ENCODE measurements around the gene RIPOR3.
"Not testable (repeated sequence)": the region's sequence is repeated elsewhere in the genome, so short reads cannot be mapped to it uniquely, and the experiment has no call there.

RIPOR3 gene

GRCh38 chr20:50701041-50701963, 10.0 kb upstream of the RIPOR3 start:
- no peak for DNase-seq

- no peak for DNase-seq
Observed at GRCh38 chr20:50699688-50700087, 8.3 kb upstream of the RIPOR3 start.

GRCh38 chr20:50698255-50698654, 6.9 kb upstream of the RIPOR3 start:
- not testable (repeated sequence) for DNase-seq

- DNase-seq: no peak
Observed at GRCh38 chr20:50695135-50695872, 4.0 kb upstream of the RIPOR3 start.

GRCh38 chr20:50694379-50695134, 3.2 kb upstream of the RIPOR3 start:
- DNase-seq: no peak

GRCh38 chr20:50693001-50693400, 1.7 kb upstream of the RIPOR3 start:
- DNase-seq: no peak

- DNase-seq: no peak
Observed at GRCh38 chr20:50692552-50692933, 1.2 kb upstream of the RIPOR3 start.

- DNase-seq: no peak
Observed at GRCh38 chr20:50691573-50692551, 520 bp upstream of the RIPOR3 start.

- no peak for DNase-seq
Observed at GRCh38 chr20:50689864-50690649, 1.3 kb downstream of the RIPOR3 start.

- DNase-seq: no peak
Observed at GRCh38 chr20:50688256-50688975, 2.9 kb downstream of the RIPOR3 start.

GRCh38 chr20:50686821-50687220, 4.5 kb downstream of the RIPOR3 start:
- no peak for DNase-seq

GRCh38 chr20:50683570-50683969, 7.8 kb downstream of the RIPOR3 start:
- no peak for DNase-seq

GRCh38 chr20:50682947-50683530, 8.3 kb downstream of the RIPOR3 start:
- DNase-seq: no peak

GRCh38 chr20:50682065-50682464, 9.3 kb downstream of the RIPOR3 start:
- no peak for DNase-seq

GRCh38 chr20:50681359-50682064, 9.8 kb downstream of the RIPOR3 start:
- DNase-seq: no peak

- DNase-seq: peak; percentile 61
Observed at GRCh38 chr20:50680105-50680960, 11.0 kb downstream of the RIPOR3 start.

GRCh38 chr20:50679753-50680104, 11.6 kb downstream of the RIPOR3 start:
- no peak for DNase-seq

GRCh38 chr20:50678169-50678898, 13.0 kb downstream of the RIPOR3 start:
- no peak for DNase-seq
